ENCODE results near the gene PCDH9. TPM values are rescaled to one million over a fixed set of nuclear protein-coding genes. Genes with fewer than 3 reads are reported as not detected.

The PCDH9 gene
- total RNA-seq, 1 experiment from 2014 or later = 10.1 TPM

GRCh38 chr13:67225252-67226159 is 4.6 kb downstream of the PCDH9 start:
- intact Hi-C loops (cut with micrococcal nuclease) = loop anchor here (10.0 kb wide), 2 partner anchors 231 to 441 kb away; no protein-coding TSS in a partner anchor
- CTCF ChIA-PET = interaction anchor here (0.6 to 2.0 kb wide), 7 partner anchors 39 to 1568 kb away, joined by 3 to 11 read pairs (median 3); no protein-coding TSS in a partner anchor

GRCh38 chr13:67224148-67224846 is 5.8 kb downstream of the PCDH9 start:
- peak; percentile 81 for TF ChIP-seq CTCF (IDR thresholded peaks at IDR 0.05; ENCODE audit: unreplicated experiment)
- H3K4me3 Mint-ChIP-seq (ENCODE audit: unreplicated experiment) = peak overlapping the region; percentile 69
- peak; percentile 84 for DNase-seq (ENCODE audit: unreplicated experiment)
- peaks cover 22% of the 10 kb centered on the region for H3K36me3 Mint-ChIP-seq (ENCODE audit: insufficient read depth, unreplicated experiment)
- intact Hi-C loops (cut with micrococcal nuclease) = loop anchor here (1.0 to 10.0 kb wide), 8 partner anchors 122 to 1568 kb away; no protein-coding TSS in a partner anchor
- ChIA-PET CTCF (interaction anchor here (0.6 to 2.0 kb wide), 21 partner anchors 9 to 1570 kb away, joined by 3 to 11 read pairs (median 4); no protein-coding TSS in a partner anchor), POLR2A (interaction anchor here (0.6 to 0.9 kb wide), 5 partner anchors 8 to 900 kb away, joined by 3 to 4 read pairs (median 3); no protein-coding TSS in a partner anchor)
- H3K4me1 Mint-ChIP-seq (ENCODE audit: insufficient read depth, unreplicated experiment) = peaks cover 23% of the 10 kb centered on the region
- no peaks in the 10 kb centered on the region for H3K9me3 Mint-ChIP-seq (ENCODE audit: unreplicated experiment)
- BruUV-seq (replicated peaks) = no TSS peak
- no peaks in the 10 kb centered on the region for H3K27me3 Mint-ChIP-seq (ENCODE audit: insufficient read depth, unreplicated experiment)
- H3K27ac Mint-ChIP-seq (ENCODE audit: low read depth, unreplicated experiment) = peak overlapping the region; percentile 21

More at GRCh38 chr13:67225252-67226159, 4.6 kb downstream of the PCDH9 start:
- peak overlapping the region; percentile 51 for H3K4me3 Mint-ChIP-seq (ENCODE audit: unreplicated experiment)
- no TSS peak for BruUV-seq (replicated peaks)
- H3K4me1 Mint-ChIP-seq (ENCODE audit: insufficient read depth, unreplicated experiment) = peaks cover 23% of the 10 kb centered on the region
- H3K27ac Mint-ChIP-seq (ENCODE audit: low read depth, unreplicated experiment) = no peak overlapping the region
- POLR2A ChIA-PET = no interaction called here
- H3K9me3 Mint-ChIP-seq (ENCODE audit: unreplicated experiment) = no peaks in the 10 kb centered on the region
- H3K36me3 Mint-ChIP-seq (ENCODE audit: insufficient read depth, unreplicated experiment) = peaks cover 22% of the 10 kb centered on the region
- no peak for TF ChIP-seq CTCF (IDR thresholded peaks at IDR 0.05; ENCODE audit: unreplicated experiment)
- no peaks in the 10 kb centered on the region for H3K27me3 Mint-ChIP-seq (ENCODE audit: insufficient read depth, unreplicated experiment)
- no peak for DNase-seq (ENCODE audit: unreplicated experiment)

GRCh38 chr13:67223742-67224141 is 6.4 kb downstream of the PCDH9 start:
- intact Hi-C loops (cut with micrococcal nuclease) = loop anchor here (1.0 to 10.0 kb wide), 9 partner anchors 104 to 1567 kb away; no protein-coding TSS in a partner anchor
- CTCF ChIA-PET = interaction anchor here (0.6 to 2.0 kb wide), 19 partner anchors 9 to 1569 kb away, joined by 3 to 11 read pairs (median 4); no protein-coding TSS in a partner anchor
- POLR2A ChIA-PET = interaction anchor here (0.7 to 0.9 kb wide), 3 partner anchors 9 to 605 kb away, joined by 3 to 4 read pairs (median 3); no protein-coding TSS in a partner anchor
- no peak for DNase-seq (ENCODE audit: unreplicated experiment)
- TF ChIP-seq CTCF (IDR thresholded peaks at IDR 0.05; ENCODE audit: unreplicated experiment) = no peak
- Mint-ChIP-seq H3K9me3 (ENCODE audit: unreplicated experiment) (no peaks in the 10 kb centered on the region), H3K27me3 (ENCODE audit: insufficient read depth, unreplicated experiment) (no peaks in the 10 kb centered on the region), H3K4me3 (ENCODE audit: unreplicated experiment) (peak overlapping the region; percentile 69), H3K36me3 (ENCODE audit: insufficient read depth, unreplicated experiment) (peaks cover 22% of the 10 kb centered on the region), H3K4me1 (ENCODE audit: insufficient read depth, unreplicated experiment) (peaks cover 23% of the 10 kb centered on the region), H3K27ac (ENCODE audit: low read depth, unreplicated experiment) (peak overlapping the region; percentile 21)
- BruUV-seq (replicated peaks) = no TSS peak

Data from MCF 10A (cell line).